GM23338 (cell line): ENCODE results near the gene DENND2C. TPM values are rescaled to one million over a fixed set of nuclear protein-coding genes. Genes with fewer than 3 reads are reported as not detected.

ENCODE experiments used
- ATAC-seq: fragments of 200-7000 bp; cut with Tn5 transposase; 3 replicates; pipeline ENCODE4 v1.9.1; 2020
- DNase-seq: peaks from one replicate; pipeline ENCODE4 v3.0.0-alpha.2; 2015; ENCODE audit warnings: low spot score
- H2AFZ ChIP-seq: fragments of 200-600 bp; sonication (generic); 2 replicates; pipeline ENCODE4 v1.8.0; 2016; ENCODE audit warnings: antibody characterized with exemption, mild to moderate bottlenecking, moderate library complexity
- H3F3A ChIP-seq: fragments of 200-600 bp; sonication (generic); replicated peaks from 2 replicates; pipeline ENCODE4 v1.8.0; 2017; ENCODE audit warnings: antibody characterized with exemption, mixed run types, low read depth
- H3K27ac ChIP-seq: fragments of 200-600 bp; sonication (generic); 2 replicates; pipeline ENCODE4 v1.6.1; 2016; ENCODE audit warnings: low read depth
- H3K27me3 ChIP-seq: fragments of 200-600 bp; sonication (generic); 2 replicates; pipeline ENCODE4 v1.8.0; 2016; ENCODE audit warnings: mild to moderate bottlenecking, mixed run types, moderate library complexity; ENCODE audit not compliant: insufficient read depth
- H3K36me3 ChIP-seq: fragments of 200-600 bp; sonication (generic); 2 replicates; pipeline ENCODE4 v1.8.0; 2016; ENCODE audit warnings: mild to moderate bottlenecking; ENCODE audit not compliant: insufficient read depth
- H3K4me1 ChIP-seq: fragments of 200-600 bp; sonication (generic); 2 replicates; pipeline ENCODE4 v1.8.0; 2016; ENCODE audit warnings: mild to moderate bottlenecking, moderate library complexity; ENCODE audit not compliant: insufficient read depth
- H3K4me2 ChIP-seq: fragments of 200-600 bp; sonication (generic); 2 replicates; pipeline ENCODE4 v1.7.1; 2017; ENCODE audit warnings: mixed run types
- H3K4me3 ChIP-seq: fragments of 200-600 bp; sonication (generic); 2 replicates; pipeline ENCODE4 v1.6.1; 2016; ENCODE audit warnings: mixed run types
- H3K79me2 ChIP-seq: fragments of 200-600 bp; sonication (generic); replicated peaks from 2 replicates; pipeline ENCODE4 v1.8.0; 2017; ENCODE audit warnings: mild to moderate bottlenecking; ENCODE audit not compliant: insufficient read depth
- H3K9me2 ChIP-seq: fragments of 200-600 bp; sonication (generic); 2 replicates; pipeline ENCODE4 v1.8.0; 2017; ENCODE audit not compliant: insufficient read depth
- H4K20me1 ChIP-seq: fragments of 200-600 bp; sonication (generic); replicated peaks from 2 replicates; pipeline ENCODE4 v1.8.0; 2017; ENCODE audit warnings: mild to moderate bottlenecking; ENCODE audit not compliant: insufficient read depth
- H3K27ac Mint-ChIP-seq: 2 replicates; pipeline ENCODE4 v1.8.0; 2020; ENCODE audit warnings: inconsistent platforms, mild to moderate bottlenecking, moderate library complexity, mixed read lengths
- H3K27me3 Mint-ChIP-seq: 3 replicates; pipeline ENCODE4 v1.8.0; 2022; ENCODE audit warnings: low read depth, mild to moderate bottlenecking, moderate library complexity, mixed read lengths, inconsistent platforms; ENCODE audit not compliant: insufficient read depth, poor library complexity
- H3K36me3 Mint-ChIP-seq: 3 replicates; pipeline ENCODE4 v1.8.0; 2021; ENCODE audit warnings: low read depth, mild to moderate bottlenecking, inconsistent platforms, moderate library complexity, mixed read lengths
- H3K4me1 Mint-ChIP-seq: 3 replicates; pipeline ENCODE4 v1.8.0; 2020; ENCODE audit warnings: mild to moderate bottlenecking, inconsistent platforms, mixed read lengths
- H3K4me3 Mint-ChIP-seq: 3 replicates; pipeline ENCODE4 v1.8.0; 2021; ENCODE audit warnings: moderate library complexity, mild to moderate bottlenecking, inconsistent platforms, mixed read lengths
- H3K9me3 Mint-ChIP-seq: 3 replicates; pipeline ENCODE4 v1.8.0; 2020; ENCODE audit warnings: moderate library complexity, mild to moderate bottlenecking, inconsistent platforms, mixed read lengths
- CREB1 ChIP-seq: fragments of 250-450 bp; sonication (Bioruptor Pico); IDR thresholded peaks from 2 replicates; pipeline ENCODE4 v1.5.0; 2020; ENCODE audit warnings: low read depth, mild to moderate bottlenecking, moderate library complexity
- CTCF ChIP-seq, 2 experiments: fragments of 200-600 bp in 1 of 2; sonication (generic) in 1 of 2; conservative IDR thresholded peaks; 2 replicates each; pipeline versions ENCODE4 v1.5.1 to v1.6.1; 2016 to 2017; ENCODE audit warnings: antibody characterized with exemption in 2 of 2, low read depth in 2 of 2, mild to moderate bottlenecking in 2 of 2, moderate library complexity in 1 of 2
- EZH2phosphoT487 ChIP-seq: fragments of 200-600 bp; sonication (generic); IDR thresholded peaks from one replicate; pipeline ENCODE4 v1.8.1; 2018; ENCODE audit warnings: antibody characterized with exemption; ENCODE audit not compliant: unreplicated experiment
- ZNF114 ChIP-seq: fragments of 250-450 bp; sonication (Bioruptor Pico); IDR thresholded peaks from 2 replicates; pipeline ENCODE4 v1.5.0; 2020; ENCODE audit warnings: mild to moderate bottlenecking, moderate library complexity
- polyA plus RNA-seq: library from polyadenylated mRNA; unstranded; fragments of >200 nt; fragmentation: Nextera tagmentation; extraction: Ambion mirVana; gene quantifications from 2 replicates; pipeline ENCODE4 v1.2.1, GENCODE V29; 2016
- total RNA-seq: library from RNA; depleted of rRNA; stranded (reverse); fragments of >200 nt; shearing (Covaris generic); gene quantifications from 2 replicates; pipeline ENCODE4 v1.2.3, GENCODE V29; 2014
- TF ChIP-seq, protein P1 (sequence below): fragments of 250-450 bp; sonication (Bioruptor Pico); IDR thresholded peaks from 2 replicates; pipeline ENCODE4 v1.5.0; 2020; ENCODE audit warnings: mild to moderate bottlenecking, moderate library complexity

The DENND2C gene
- total and polyA plus RNA-seq, 2 experiments from 2014 or later: 4.1 to 7.0 TPM

- no peaks in the 10 kb centered on the region for H3K4me1 ChIP-seq
- H3K9me3 Mint-ChIP-seq: no peaks in the 10 kb centered on the region
- DNase-seq (no peak), ATAC-seq (no peak)
- no peak overlapping the region for H2AFZ ChIP-seq
- H3K4me1 Mint-ChIP-seq: no peaks in the 10 kb centered on the region
- no peaks in the 10 kb centered on the region for H4K20me1 ChIP-seq
- no peaks in the 10 kb centered on the region for H3K36me3 ChIP-seq
- H3K27ac ChIP-seq: no peak overlapping the region
- H3K4me3 Mint-ChIP-seq: no peak overlapping the region
- H3K27me3 ChIP-seq: no peaks in the 10 kb centered on the region
- no peak overlapping the region for H3K4me3 ChIP-seq
- H3K27ac Mint-ChIP-seq: no peak overlapping the region
- H3F3A ChIP-seq: no peaks in the 10 kb centered on the region
- no peaks in the 10 kb centered on the region for H3K27me3 Mint-ChIP-seq
- no peak overlapping the region for H3K4me2 ChIP-seq
- no peaks in the 10 kb centered on the region for H3K9me2 ChIP-seq
- no peaks in the 10 kb centered on the region for H3K79me2 ChIP-seq
- no peaks in the 10 kb centered on the region for H3K36me3 Mint-ChIP-seq
- TF ChIP-seq CTCF (conservative IDR thresholded peaks at IDR 0.05; ENCODE audit: low read depth in 2 of 2) (no peak), EZH2phosphoT487 (no peak), ZNF114 (CRISPR knock-in tag) (no peak), CREB1 (no peak)
- TF ChIP-seq, protein P1, sequence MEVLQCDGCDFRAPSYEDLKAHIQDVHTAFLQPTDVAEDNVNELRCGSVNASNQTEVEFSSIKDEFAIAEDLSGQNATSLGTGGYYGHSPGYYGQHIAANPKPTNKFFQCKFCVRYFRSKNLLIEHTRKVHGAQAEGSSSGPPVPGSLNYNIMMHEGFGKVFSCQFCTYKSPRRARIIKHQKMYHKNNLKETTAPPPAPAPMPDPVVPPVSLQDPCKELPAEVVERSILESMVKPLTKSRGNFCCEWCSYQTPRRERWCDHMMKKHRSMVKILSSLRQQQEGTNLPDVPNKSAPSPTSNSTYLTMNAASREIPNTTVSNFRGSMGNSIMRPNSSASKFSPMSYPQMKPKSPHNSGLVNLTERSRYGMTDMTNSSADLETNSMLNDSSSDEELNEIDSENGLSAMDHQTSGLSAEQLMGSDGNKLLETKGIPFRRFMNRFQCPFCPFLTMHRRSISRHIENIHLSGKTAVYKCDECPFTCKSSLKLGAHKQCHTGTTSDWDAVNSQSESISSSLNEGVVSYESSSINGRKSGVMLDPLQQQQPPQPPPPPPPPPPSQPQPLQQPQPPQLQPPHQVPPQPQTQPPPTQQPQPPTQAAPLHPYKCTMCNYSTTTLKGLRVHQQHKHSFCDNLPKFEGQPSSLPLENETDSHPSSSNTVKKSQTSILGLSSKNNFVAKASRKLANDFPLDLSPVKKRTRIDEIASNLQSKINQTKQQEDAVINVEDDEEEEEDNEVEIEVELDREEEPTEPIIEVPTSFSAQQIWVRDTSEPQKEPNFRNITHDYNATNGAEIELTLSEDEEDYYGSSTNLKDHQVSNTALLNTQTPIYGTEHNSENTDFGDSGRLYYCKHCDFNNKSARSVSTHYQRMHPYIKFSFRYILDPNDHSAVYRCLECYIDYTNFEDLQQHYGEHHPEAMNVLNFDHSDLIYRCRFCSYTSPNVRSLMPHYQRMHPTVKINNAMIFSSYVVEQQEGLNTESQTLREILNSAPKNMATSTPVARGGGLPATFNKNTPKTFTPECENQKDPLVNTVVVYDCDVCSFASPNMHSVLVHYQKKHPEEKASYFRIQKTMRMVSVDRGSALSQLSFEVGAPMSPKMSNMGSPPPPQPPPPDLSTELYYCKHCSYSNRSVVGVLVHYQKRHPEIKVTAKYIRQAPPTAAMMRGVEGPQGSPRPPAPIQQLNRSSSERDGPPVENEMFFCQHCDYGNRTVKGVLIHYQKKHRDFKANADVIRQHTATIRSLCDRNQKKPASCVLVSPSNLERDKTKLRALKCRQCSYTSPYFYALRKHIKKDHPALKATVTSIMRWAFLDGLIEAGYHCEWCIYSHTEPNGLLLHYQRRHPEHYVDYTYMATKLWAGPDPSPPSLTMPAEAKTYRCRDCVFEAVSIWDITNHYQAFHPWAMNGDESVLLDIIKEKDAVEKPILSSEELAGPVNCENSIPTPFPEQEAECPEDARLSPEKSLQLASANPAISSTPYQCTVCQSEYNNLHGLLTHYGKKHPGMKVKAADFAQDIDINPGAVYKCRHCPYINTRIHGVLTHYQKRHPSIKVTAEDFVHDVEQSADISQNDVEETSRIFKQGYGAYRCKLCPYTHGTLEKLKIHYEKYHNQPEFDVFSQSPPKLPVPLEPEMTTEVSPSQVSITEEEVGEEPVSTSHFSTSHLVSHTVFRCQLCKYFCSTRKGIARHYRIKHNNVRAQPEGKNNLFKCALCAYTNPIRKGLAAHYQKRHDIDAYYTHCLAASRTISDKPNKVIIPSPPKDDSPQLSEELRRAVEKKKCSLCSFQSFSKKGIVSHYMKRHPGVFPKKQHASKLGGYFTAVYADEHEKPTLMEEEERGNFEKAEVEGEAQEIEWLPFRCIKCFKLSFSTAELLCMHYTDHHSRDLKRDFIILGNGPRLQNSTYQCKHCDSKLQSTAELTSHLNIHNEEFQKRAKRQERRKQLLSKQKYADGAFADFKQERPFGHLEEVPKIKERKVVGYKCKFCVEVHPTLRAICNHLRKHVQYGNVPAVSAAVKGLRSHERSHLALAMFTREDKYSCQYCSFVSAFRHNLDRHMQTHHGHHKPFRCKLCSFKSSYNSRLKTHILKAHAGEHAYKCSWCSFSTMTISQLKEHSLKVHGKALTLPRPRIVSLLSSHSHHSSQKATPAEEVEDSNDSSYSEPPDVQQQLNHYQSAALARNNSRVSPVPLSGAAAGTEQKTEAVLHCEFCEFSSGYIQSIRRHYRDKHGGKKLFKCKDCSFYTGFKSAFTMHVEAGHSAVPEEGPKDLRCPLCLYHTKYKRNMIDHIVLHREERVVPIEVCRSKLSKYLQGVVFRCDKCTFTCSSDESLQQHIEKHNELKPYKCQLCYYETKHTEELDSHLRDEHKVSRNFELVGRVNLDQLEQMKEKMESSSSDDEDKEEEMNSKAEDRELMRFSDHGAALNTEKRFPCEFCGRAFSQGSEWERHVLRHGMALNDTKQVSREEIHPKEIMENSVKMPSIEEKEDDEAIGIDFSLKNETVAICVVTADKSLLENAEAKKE (CRISPR knock-in tag): no peak
These were observed 27.0 kb upstream of the DENND2C start for GRCh38 chr1:114696810-114697209.
